GM12878 (cell line): ENCODE data around the gene IKZF1. TPM values are rescaled to one million over a fixed set of nuclear protein-coding genes. Genes with fewer than 3 reads are reported as not detected.

ENCODE experiments used
- ATAC-seq: fragments of 200-7000 bp; cut with Tn5 transposase; 3 replicates; pipeline ENCODE4 v1.9.1; 2020; ENCODE audit warnings: mild to moderate bottlenecking, moderate library complexity
- BruUV-seq: library from RNA; stranded (reverse); fragments of 400-500 nt; replicated peaks from 2 replicates; lab custom pipeline; 2021; lab: Mats Ljungman, UMichigan
- CTCF ChIA-PET: fragments of 300-600 bp; sonication (Branson Sonifier 250); formaldehyde crosslinking; extraction: SDS; loops from one replicate; lab custom pipeline; 2021; ENCODE audit warnings: inconsistent platforms; lab: Yijun Ruan, JAX
- POLR2A ChIA-PET: fragments of 350-600 bp; formaldehyde crosslinking; extraction: SDS; loops from one replicate; lab custom pipeline; 2021; ENCODE audit warnings: inconsistent platforms; lab: Charles Lee
- RAD21 ChIA-PET: fragments of 300-600 bp; sonication (Branson Sonifier 250); formaldehyde crosslinking; loops from one replicate; lab custom pipeline; 2023; ENCODE audit warnings: antibody characterized with exemption; ENCODE audit not compliant: unreplicated experiment; lab: Charles Lee
- SMC1A ChIA-PET: fragments of 300-600 bp; sonication (Branson Sonifier 250); formaldehyde crosslinking; loops from one replicate; lab custom pipeline; 2023; ENCODE audit not compliant: unreplicated experiment, uncharacterized antibody; lab: Charles Lee
- DNase-seq: peaks from one replicate; pipeline ENCODE4 v3.0.0-alpha.2; 2011; ENCODE audit warnings: low read depth, low spot score
- FAIRE-seq: peaks from 3 replicates; lab custom pipeline; 2011; peaks lifted over from hg19 to GRCh38; lab: Jason Lieb, UNC
- H2AFZ ChIP-seq: 2 replicates; pipeline ENCODE4 v1.6.0; 2011; ENCODE audit warnings: low read depth, low read length, control low read depth; ENCODE audit not compliant: control insufficient read depth
- H3K27ac ChIP-seq: 2 replicates; pipeline ENCODE4 v1.5.1; 2011; ENCODE audit warnings: control low read depth; ENCODE audit not compliant: control insufficient read depth, insufficient read depth
- H3K27me3 ChIP-seq, 2 experiments: replicated peaks in 1 of 2; 2 replicates each; pipeline versions ENCODE4 v1.6.0 to v1.6.1; 2011; ENCODE audit warnings: low read length in 1 of 2; ENCODE audit not compliant: control insufficient read depth in 2 of 2, insufficient read depth in 2 of 2
- H3K36me3 ChIP-seq, 2 experiments: 2 replicates each; pipeline ENCODE4 v1.5.1; 2011; ENCODE audit warnings: low read length in 1 of 2; ENCODE audit not compliant: control insufficient read depth in 2 of 2, insufficient read depth in 2 of 2
- H3K4me1 ChIP-seq: 2 replicates; pipeline ENCODE4 v1.6.1; 2011; ENCODE audit warnings: mild to moderate bottlenecking, low read length, moderate library complexity, mixed read lengths; ENCODE audit not compliant: control insufficient read depth, insufficient read depth
- H3K4me2 ChIP-seq: 2 replicates; pipeline ENCODE4 v1.6.0; 2011; ENCODE audit warnings: control low read depth; ENCODE audit not compliant: control insufficient read depth, insufficient read depth
- H3K4me3 ChIP-seq: fragments of 200-600 bp; sonication (generic); 2 replicates; pipeline ENCODE4 v1.5.1; 2016
- H3K79me2 ChIP-seq: 2 replicates; pipeline ENCODE4 v1.6.0; 2011; ENCODE audit warnings: low read length; ENCODE audit not compliant: control insufficient read depth, insufficient read depth
- H3K9ac ChIP-seq: 2 replicates; pipeline ENCODE4 v1.8.0; 2011; ENCODE audit warnings: low read length, control low read depth, mixed read lengths; ENCODE audit not compliant: control insufficient read depth, insufficient read depth
- H3K9me3 ChIP-seq: replicated peaks from 3 replicates; pipeline ENCODE4 v1.5.1; 2011; ENCODE audit warnings: mild to moderate bottlenecking, low read length; ENCODE audit not compliant: control insufficient read depth, insufficient read depth
- H4K20me1 ChIP-seq: 2 replicates; pipeline ENCODE4 v1.6.0; 2011; ENCODE audit not compliant: control insufficient read depth, insufficient read depth
- CHD1 ChIP-seq: IDR thresholded peaks from 2 replicates; pipeline ENCODE4 v1.6.1; 2012; ENCODE audit warnings: low read depth, low read length, improper control_type of control experiment
- NBN ChIP-seq: fragments of 450-650 bp; IDR thresholded peaks from 2 replicates; pipeline ENCODE4 v1.6.1; 2016
- SMARCA5 ChIP-seq: fragments of 450-650 bp; IDR thresholded peaks from 2 replicates; pipeline ENCODE4 v1.6.1; 2017; ENCODE audit warnings: mild to moderate bottlenecking
- SREBF2 ChIP-seq: IDR thresholded peaks from 2 replicates; pipeline ENCODE4 v1.6.1; 2012; ENCODE audit warnings: mild to moderate bottlenecking, low read length
- whole genome bisulfite sequencing: methylation state at CpG from one replicate; pipeline ENCODE4 v1.1.6; 2016; ENCODE audit warnings: low lambda C conversion rate; ENCODE audit not compliant: insufficient replicate concordance, insufficient coverage; ENCODE audit errors: missing lambda C conversion rate; 5-methylcytosine and 5-hydroxymethylcytosine counted together
- in situ Hi-C: fragments of 300-500 bp; cut with MboI; formaldehyde crosslinking; loops from 9 replicates; pipeline ENCODE4 v1.14.3; 2018; ENCODE audit warnings: mixed read lengths
- intact Hi-C: fragments of 100-400 bp; cut with micrococcal nuclease; formaldehyde crosslinking; loops from one replicate; pipeline ENCODE4 v1.14.2; 2022; ENCODE audit not compliant: unreplicated experiment
- polyA plus RNA-seq, 11 experiments: library from polyadenylated mRNA; depleted of rRNA in 4 of 11; unstranded in 6 of 11; stranded (reverse) in 5 of 11; fragments of >200 nt; fragmentation: Nextera tagmentation in 4 of 11; fragmentation: Illumina TruSeq in 1 of 11; extraction: Ambion mirVana in 4 of 11; extraction: Trizol in 1 of 11; gene quantifications; 1 replicate in 1 of 11; 2 replicates in 10 of 11; pipeline versions ENCODE4 v1.2.1 to v1.2.3, GENCODE V29; 2011 to 2016; ENCODE audit warnings: inconsistent platforms in 2 of 11, missing spikeins in 2 of 11, low read depth in 1 of 11
- total RNA-seq, 4 experiments: library from RNA; depleted of rRNA in 3 of 4; stranded (reverse); fragments of >200 nt in 3 of 4; fragmentation: Illumina TruSeq in 1 of 4; extraction: Trizol in 1 of 4; gene quantifications; 2 replicates each; pipeline versions ENCODE4 v1.2.1 to v1.2.3, GENCODE V29; 2013 to 2021
- TF ChIP-seq, protein P1 (sequence below): fragments of 450-650 bp; IDR thresholded peaks from 2 replicates; pipeline ENCODE4 v1.6.1; 2016; ENCODE audit warnings: mild to moderate bottlenecking

IKZF1 gene
- total and polyA plus RNA-seq, 10 of the 15 experiments (the other 5 are each of a cell fraction or from before 2014, with no cell fraction given) = 27.2 to 125 (median 71.6) TPM

DNA sequence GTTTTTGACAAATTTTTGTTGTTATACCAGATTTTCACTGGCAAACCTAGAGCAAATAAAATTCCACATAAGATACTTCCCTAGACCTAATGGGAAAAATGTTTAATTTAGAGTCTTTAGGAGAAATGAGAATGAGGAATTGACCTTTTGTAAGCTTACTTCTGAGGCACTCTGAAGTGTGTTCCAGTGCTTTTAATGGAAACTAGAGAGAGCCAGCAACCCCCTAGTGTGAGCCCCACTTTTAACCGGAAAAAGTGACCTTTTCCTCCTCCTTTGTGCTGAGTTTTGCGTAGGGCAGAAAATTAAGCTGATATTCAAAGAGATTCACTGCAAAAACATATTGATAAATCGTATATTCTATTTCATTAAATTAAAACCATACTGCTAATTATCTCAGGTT lies 5.2 kb downstream of the IKZF1 start:
- no peak for ATAC-seq
- BruUV-seq = no TSS peak
- SMC1A ChIA-PET = interaction anchor here (0.8 to 12.9 kb wide), 19 partner anchors 14 to 167 kb away, joined by 3 to 356 read pairs (median 25); no protein-coding TSS in a partner anchor
- POLR2A ChIA-PET = interaction anchor here (0.6 to 12.6 kb wide), 10 partner anchors 10 to 164 kb away, joined by 3 to 165 read pairs (median 4); no protein-coding TSS in a partner anchor
- DNase-seq = no peak
- WGBS = 0% methylated on average over 3 of the region's 3 CpGs
- no peak for TF ChIP-seq SREBF2
- TF ChIP-seq, protein P1, sequence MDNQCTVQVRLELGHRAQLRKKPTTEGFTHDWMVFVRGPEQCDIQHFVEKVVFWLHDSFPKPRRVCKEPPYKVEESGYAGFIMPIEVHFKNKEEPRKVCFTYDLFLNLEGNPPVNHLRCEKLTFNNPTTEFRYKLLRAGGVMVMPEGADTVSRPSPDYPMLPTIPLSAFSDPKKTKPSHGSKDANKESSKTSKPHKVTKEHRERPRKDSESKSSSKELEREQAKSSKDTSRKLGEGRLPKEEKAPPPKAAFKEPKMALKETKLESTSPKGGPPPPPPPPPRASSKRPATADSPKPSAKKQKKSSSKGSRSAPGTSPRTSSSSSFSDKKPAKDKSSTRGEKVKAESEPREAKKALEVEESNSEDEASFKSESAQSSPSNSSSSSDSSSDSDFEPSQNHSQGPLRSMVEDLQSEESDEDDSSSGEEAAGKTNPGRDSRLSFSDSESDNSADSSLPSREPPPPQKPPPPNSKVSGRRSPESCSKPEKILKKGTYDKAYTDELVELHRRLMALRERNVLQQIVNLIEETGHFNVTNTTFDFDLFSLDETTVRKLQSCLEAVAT = no peak
- TF ChIP-seq CHD1 = 0 out of 2 replicates have a peak, but pooled peaks have one; percentile 27
- TF ChIP-seq SMARCA5 = no peak
- no peak for TF ChIP-seq NBN
- RAD21 ChIA-PET = interaction anchor here (0.7 to 13.0 kb wide), 17 partner anchors 10 to 166 kb away, joined by 3 to 293 read pairs (median 19); no protein-coding TSS in a partner anchor
- H3K27ac ChIP-seq = peak overlapping the region; percentile 67
- FAIRE-seq = no peak
- intact Hi-C loops (loop anchor here (2.0 to 5.0 kb wide), 2 partner anchors 43 to 108 kb away; no protein-coding TSS in a partner anchor), in situ Hi-C loops (no loop called here)
- CTCF ChIA-PET = interaction anchor here (1.0 to 14.5 kb wide), 15 partner anchors 9 to 167 kb away, joined by 3 to 250 read pairs (median 8); no protein-coding TSS in a partner anchor
- H4K20me1 ChIP-seq = no peaks in the 10 kb centered on the region
- peaks cover 27% of the 10 kb centered on the region for H3K4me1 ChIP-seq
- H3K4me3 ChIP-seq = peak overlapping the region; percentile 71
- H3K79me2 ChIP-seq = peaks cover 97% of the 10 kb centered on the region
- peak overlapping the region; percentile 71 for H3K4me2 ChIP-seq
- no peaks in the 10 kb centered on the region for H3K9me3 ChIP-seq
- no peak overlapping the region for H2AFZ ChIP-seq
- peak overlapping the region; percentile 50 for H3K9ac ChIP-seq
- H3K36me3 ChIP-seq = no peaks in the 10 kb centered on the region
- H3K27me3 ChIP-seq = no peaks in the 10 kb centered on the region
